Measurements from ENCODE around the gene FARSA. TPM values are rescaled to one million over a fixed set of nuclear protein-coding genes. Genes with fewer than 3 reads are reported as not detected.
"Not testable (repeated sequence)": the region's sequence is repeated elsewhere in the genome, so short reads cannot be mapped to it uniquely, and the experiment has no call there.

FARSA gene
- polyA plus RNA-seq, 4 donors, result 32.4 to 74.4 (median 48.9) TPM

DNA sequence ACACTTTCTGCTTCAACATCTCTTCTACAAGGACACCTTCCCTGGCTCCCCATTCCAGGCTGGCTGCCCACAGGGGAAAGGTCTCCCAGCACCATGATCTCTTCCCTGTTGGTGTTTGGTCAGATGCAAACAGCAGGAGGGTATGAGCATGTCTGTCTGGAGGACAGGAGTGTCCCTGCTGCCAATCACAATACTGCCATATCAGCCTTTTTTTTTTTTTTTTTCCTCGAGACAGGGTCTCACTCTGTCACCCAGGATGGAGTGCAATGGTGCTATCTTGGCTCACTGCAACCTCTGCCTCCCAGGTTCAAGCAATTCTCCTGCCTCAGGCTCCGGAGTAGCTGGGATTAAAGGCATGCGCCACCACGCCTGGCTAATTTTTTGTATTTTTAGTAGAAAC, 17.7 kb downstream of the FARSA start:
- not testable (repeated sequence) for H3K36me3 ChIP-seq (ENCODE audit: control insufficient read depth in 3 of 3, insufficient read depth in 2 of 3, low read depth in 1 of 3, low read length in 3 of 3); FAIRE-seq; DNase-seq; H3K27ac ChIP-seq (ENCODE audit: low read depth in 1 of 3, low read length in 2 of 3); H3K9me3 ChIP-seq (ENCODE audit: control insufficient read depth in 2 of 2, insufficient read depth in 1 of 2, low read depth in 1 of 2, low read length in 1 of 2); H3K4me3 ChIP-seq (ENCODE audit: low read depth in 1 of 3, low read length in 3 of 3)
- WGBS, 3 donors, result 75 to 87% (median 77%) methylated on average over 4 of the region's 4 CpGs
- Histone ChIP-seq H3K27me3 (ENCODE audit: control insufficient read depth in 3 of 3, insufficient read depth in 3 of 3, low read length in 3 of 3) (peaks cover 0 to 11% (median 0%) of the 10 kb centered on the region in 3 donors), H3K4me1 (ENCODE audit: control insufficient read depth in 3 of 3, insufficient read depth in 2 of 3, low read depth in 1 of 3, low read length in 2 of 3) (peaks cover 0 to 10% (median 0%) of the 10 kb centered on the region in 3 donors)

DNA sequence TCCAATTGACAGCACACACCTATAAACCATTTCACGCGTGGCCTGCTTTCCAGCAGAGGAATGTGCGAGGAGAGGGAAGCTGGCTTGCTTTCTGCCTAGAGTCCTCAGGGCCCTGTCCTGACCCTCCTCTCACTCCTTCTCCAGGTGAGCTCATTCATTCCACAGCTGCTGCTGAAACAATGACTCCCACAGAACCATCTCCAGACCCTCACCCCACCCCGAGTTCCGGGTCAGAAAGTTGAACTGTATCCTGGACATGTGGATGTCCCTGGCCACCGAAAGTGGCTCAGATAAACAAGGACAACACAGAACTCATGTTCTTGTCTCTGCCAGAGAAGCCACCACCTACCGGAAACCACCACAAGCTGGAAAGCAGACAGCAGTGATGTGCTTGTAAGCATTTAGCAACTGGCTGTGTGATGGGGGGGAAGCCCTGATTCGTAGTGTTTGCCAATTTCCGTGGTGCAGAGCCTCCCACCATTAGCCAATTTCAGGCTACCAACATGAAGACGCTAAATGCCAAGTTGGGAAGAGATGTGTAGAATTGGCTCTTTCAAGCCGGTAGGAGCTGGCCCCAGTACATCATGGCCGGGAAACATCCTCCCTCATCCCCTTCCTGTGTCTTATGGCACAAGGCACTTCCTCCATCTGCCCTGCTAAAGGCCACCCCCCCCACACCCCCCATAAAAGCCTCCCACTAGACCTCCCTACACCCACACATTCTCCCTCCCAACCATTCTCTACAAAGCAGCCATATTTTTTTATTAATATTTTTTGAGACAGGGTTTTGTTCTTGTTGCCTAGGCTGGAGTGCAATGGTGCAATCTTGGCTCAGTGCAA, 19.4 kb downstream of the FARSA start:
- peaks cover 0 to 10% (median 0%) of the 10 kb centered on the region in 3 donors for H3K4me1 ChIP-seq (ENCODE audit: control insufficient read depth in 3 of 3, insufficient read depth in 2 of 3, low read depth in 1 of 3, low read length in 2 of 3)
- FAIRE-seq (no peak), DNase-seq (peak in 1 of 2 donors; percentile 33)
- 48 to 78% (median 71%) methylated on average over 12 of the region's 12 CpGs for WGBS, 3 donors
- H3K36me3 ChIP-seq (ENCODE audit: control insufficient read depth in 3 of 3, insufficient read depth in 2 of 3, low read depth in 1 of 3, low read length in 3 of 3), result no peaks in the 10 kb centered on the region
- H3K27me3 ChIP-seq (ENCODE audit: control insufficient read depth in 3 of 3, insufficient read depth in 3 of 3, low read length in 3 of 3), result peaks cover 0 to 11% (median 0%) of the 10 kb centered on the region in 3 donors
- no peaks in the 10 kb centered on the region for H3K9me3 ChIP-seq (ENCODE audit: control insufficient read depth in 2 of 2, insufficient read depth in 1 of 2, low read depth in 1 of 2, low read length in 1 of 2)
- H3K4me3 ChIP-seq (ENCODE audit: low read depth in 1 of 3, low read length in 3 of 3), result no peak overlapping the region
- peak overlapping the region in 2 of 3 donors; percentile 65 to 80 for H3K27ac ChIP-seq (ENCODE audit: low read depth in 1 of 3, low read length in 2 of 3)

GRCh38 chr19:12913011-12913561, 20.4 kb downstream of the FARSA start:
- Histone ChIP-seq H3K27me3 (ENCODE audit: control insufficient read depth in 3 of 3, insufficient read depth in 3 of 3, low read length in 3 of 3) (peaks cover 0 to 11% (median 0%) of the 10 kb centered on the region in 3 donors), H3K36me3 (ENCODE audit: control insufficient read depth in 3 of 3, insufficient read depth in 2 of 3, low read depth in 1 of 3, low read length in 3 of 3) (no peaks in the 10 kb centered on the region), H3K4me3 (ENCODE audit: low read depth in 1 of 3, low read length in 3 of 3) (no peak overlapping the region), H3K9me3 (ENCODE audit: control insufficient read depth in 2 of 2, insufficient read depth in 1 of 2, low read depth in 1 of 2, low read length in 1 of 2) (no peaks in the 10 kb centered on the region), H3K4me1 (ENCODE audit: control insufficient read depth in 3 of 3, insufficient read depth in 2 of 3, low read depth in 1 of 3, low read length in 2 of 3) (peaks cover 0 to 10% (median 0%) of the 10 kb centered on the region in 3 donors), H3K27ac (ENCODE audit: low read depth in 1 of 3, low read length in 2 of 3) (peak overlapping the region in 2 of 3 donors; percentile 65 to 80)
- WGBS, 3 donors, result 22 to 25% (median 23%) methylated on average over 22 of the region's 22 CpGs
- DNase-seq, result peak; percentile 26 to 53
- FAIRE-seq, result no peak

- Histone ChIP-seq H3K27ac (ENCODE audit: low read depth in 1 of 3, low read length in 2 of 3) (peak overlapping the region in 2 of 3 donors; percentile 65 to 80), H3K4me3 (ENCODE audit: low read depth in 1 of 3, low read length in 3 of 3) (no peak overlapping the region), H3K27me3 (ENCODE audit: control insufficient read depth in 3 of 3, insufficient read depth in 3 of 3, low read length in 3 of 3) (peaks cover 0 to 11% (median 0%) of the 10 kb centered on the region in 3 donors), H3K36me3 (ENCODE audit: control insufficient read depth in 3 of 3, insufficient read depth in 2 of 3, low read depth in 1 of 3, low read length in 3 of 3) (no peaks in the 10 kb centered on the region), H3K9me3 (ENCODE audit: control insufficient read depth in 2 of 2, insufficient read depth in 1 of 2, low read depth in 1 of 2, low read length in 1 of 2) (no peaks in the 10 kb centered on the region), H3K4me1 (ENCODE audit: control insufficient read depth in 3 of 3, insufficient read depth in 2 of 3, low read depth in 1 of 3, low read length in 2 of 3) (peaks cover 0 to 10% (median 0%) of the 10 kb centered on the region in 3 donors)
- FAIRE-seq (no peak), DNase-seq (no peak)
- WGBS, 3 donors, result 36 to 49% (median 36%) methylated on average over 4 of the region's 4 CpGs
Measured at GRCh38 chr19:12912571-12912970, 20.9 kb downstream of the FARSA start.

DNA sequence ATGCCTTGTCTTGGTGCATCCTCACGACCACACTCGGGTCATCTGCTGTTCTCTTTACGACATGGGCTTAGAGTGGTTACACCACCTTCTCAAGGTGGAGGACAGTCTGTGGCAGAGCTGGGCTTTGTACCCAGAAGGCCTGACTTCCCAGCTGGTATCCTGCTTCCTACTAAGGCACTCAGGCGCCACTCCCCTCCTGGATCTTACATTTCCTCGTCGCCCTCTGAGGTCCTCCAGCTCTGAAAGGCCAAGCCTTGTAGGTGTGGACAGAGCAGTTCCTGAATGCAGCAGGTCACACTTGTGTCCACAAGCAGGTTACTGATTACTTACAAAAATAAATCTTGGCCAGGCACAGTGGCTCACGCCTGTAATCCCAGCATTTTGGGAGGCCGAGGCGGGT, 26.3 kb downstream of the FARSA start:
- no peaks in the 10 kb centered on the region for H3K9me3 ChIP-seq (ENCODE audit: control insufficient read depth in 2 of 2, insufficient read depth in 1 of 2, low read depth in 1 of 2, low read length in 1 of 2)
- no peak overlapping the region for H3K27ac ChIP-seq (ENCODE audit: low read depth in 1 of 3, low read length in 2 of 3)
- H3K36me3 ChIP-seq (ENCODE audit: control insufficient read depth in 3 of 3, insufficient read depth in 2 of 3, low read depth in 1 of 3, low read length in 3 of 3), result peaks cover 0 to 3% (median 0%) of the 10 kb centered on the region in 3 donors
- DNase-seq (no peak), FAIRE-seq (no peak)
- H3K27me3 ChIP-seq (ENCODE audit: control insufficient read depth in 3 of 3, insufficient read depth in 3 of 3, low read length in 3 of 3), result no peaks in the 10 kb centered on the region
- 77 to 89% (median 87%) methylated on average over 9 of the region's 9 CpGs for WGBS, 3 donors
- H3K4me3 ChIP-seq (ENCODE audit: low read depth in 1 of 3, low read length in 3 of 3), result no peak overlapping the region
- no peaks in the 10 kb centered on the region for H3K4me1 ChIP-seq (ENCODE audit: control insufficient read depth in 3 of 3, insufficient read depth in 2 of 3, low read depth in 1 of 3, low read length in 2 of 3)

DNA sequence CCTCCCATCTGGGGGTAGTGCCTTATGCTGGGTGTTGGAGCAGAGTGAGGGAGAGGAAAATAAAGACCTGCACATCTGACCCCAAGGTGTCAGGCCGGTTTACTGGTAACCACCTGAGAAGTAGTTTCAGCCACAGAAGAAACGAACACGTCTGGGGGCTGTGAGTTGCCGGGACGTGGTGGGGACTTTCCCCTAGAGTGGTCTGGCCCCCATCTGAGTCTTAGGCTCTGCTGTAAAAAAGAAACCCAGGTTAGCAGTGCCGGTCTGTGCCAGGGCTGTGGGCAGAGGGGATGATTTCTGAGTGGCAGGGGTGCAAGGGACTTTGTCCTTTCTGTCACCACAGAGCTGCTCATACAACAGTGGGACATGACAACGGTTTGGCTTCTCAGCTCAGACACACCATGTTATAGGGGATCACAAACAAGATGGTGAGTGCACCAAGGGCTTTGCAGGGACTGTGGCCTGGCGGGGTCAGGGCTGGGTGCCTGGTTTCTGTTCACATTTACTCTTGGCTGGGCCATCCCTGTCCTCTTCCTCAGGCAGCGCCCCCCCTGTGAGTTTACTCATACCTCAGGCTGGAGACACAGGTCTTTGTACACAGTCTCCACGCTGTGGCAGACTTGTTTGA, 33.5 kb downstream of the FARSA start:
- WGBS, 3 donors, result 70 to 79% (median 77%) methylated on average over 10 of the region's 10 CpGs
- Histone ChIP-seq H3K4me3 (ENCODE audit: low read depth in 1 of 3, low read length in 3 of 3) (no peak overlapping the region), H3K27ac (ENCODE audit: low read depth in 1 of 3, low read length in 2 of 3) (peak overlapping the region in 1 of 3 donors; percentile 66), H3K27me3 (ENCODE audit: control insufficient read depth in 3 of 3, insufficient read depth in 3 of 3, low read length in 3 of 3) (no peaks in the 10 kb centered on the region), H3K4me1 (ENCODE audit: control insufficient read depth in 3 of 3, insufficient read depth in 2 of 3, low read depth in 1 of 3, low read length in 2 of 3) (no peaks in the 10 kb centered on the region), H3K9me3 (ENCODE audit: control insufficient read depth in 2 of 2, insufficient read depth in 1 of 2, low read depth in 1 of 2, low read length in 1 of 2) (no peaks in the 10 kb centered on the region), H3K36me3 (ENCODE audit: control insufficient read depth in 3 of 3, insufficient read depth in 2 of 3, low read depth in 1 of 3, low read length in 3 of 3) (peaks cover 0 to 48% (median 0%) of the 10 kb centered on the region in 3 donors)
- FAIRE-seq (no peak), DNase-seq (no peak)

GRCh38 chr19:12896460-12896859, 37.1 kb downstream of the FARSA start:
- H3K27ac ChIP-seq (ENCODE audit: low read depth in 1 of 3, low read length in 2 of 3), result no peak overlapping the region
- DNase-seq (no peak), FAIRE-seq (no peak)
- peaks cover 0 to 3% (median 0%) of the 10 kb centered on the region in 3 donors for H3K4me1 ChIP-seq (ENCODE audit: control insufficient read depth in 3 of 3, insufficient read depth in 2 of 3, low read depth in 1 of 3, low read length in 2 of 3)
- no peaks in the 10 kb centered on the region for H3K9me3 ChIP-seq (ENCODE audit: control insufficient read depth in 2 of 2, insufficient read depth in 1 of 2, low read depth in 1 of 2, low read length in 1 of 2)
- 96 to 99% (median 98%) methylated on average over 17 of the region's 17 CpGs for WGBS, 3 donors
- no peaks in the 10 kb centered on the region for H3K27me3 ChIP-seq (ENCODE audit: control insufficient read depth in 3 of 3, insufficient read depth in 3 of 3, low read length in 3 of 3)
- no peak overlapping the region for H3K4me3 ChIP-seq (ENCODE audit: low read depth in 1 of 3, low read length in 3 of 3)
- peaks cover 0 to 62% (median 0%) of the 10 kb centered on the region in 3 donors for H3K36me3 ChIP-seq (ENCODE audit: control insufficient read depth in 3 of 3, insufficient read depth in 2 of 3, low read depth in 1 of 3, low read length in 3 of 3)

DNA sequence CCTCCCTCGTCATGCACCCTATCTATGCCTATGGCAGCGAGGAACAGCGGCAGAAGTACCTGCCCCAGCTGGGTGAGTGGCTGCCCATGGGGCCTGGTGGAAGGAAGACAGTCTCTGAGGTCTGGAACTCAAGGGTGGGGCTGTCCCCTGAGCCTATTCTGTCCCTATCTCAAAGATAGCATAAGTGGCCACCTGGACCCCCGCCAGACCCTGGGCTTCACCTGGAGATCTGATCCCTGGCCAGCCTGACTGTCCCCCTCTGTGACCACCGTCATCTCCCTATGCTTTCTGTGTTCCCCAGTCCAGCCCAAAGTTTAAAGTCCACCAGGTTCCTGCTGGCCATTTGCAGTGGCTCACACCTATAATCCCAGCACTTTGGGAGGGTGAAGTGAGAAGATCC, 39.9 kb downstream of the FARSA start:
- Histone ChIP-seq H3K4me1 (ENCODE audit: control insufficient read depth in 3 of 3, insufficient read depth in 2 of 3, low read depth in 1 of 3, low read length in 2 of 3) (peaks cover 0 to 5% (median 3%) of the 10 kb centered on the region in 3 donors), H3K27me3 (ENCODE audit: control insufficient read depth in 3 of 3, insufficient read depth in 3 of 3, low read length in 3 of 3) (no peaks in the 10 kb centered on the region), H3K9me3 (ENCODE audit: control insufficient read depth in 2 of 2, insufficient read depth in 1 of 2, low read depth in 1 of 2, low read length in 1 of 2) (no peaks in the 10 kb centered on the region), H3K4me3 (ENCODE audit: low read depth in 1 of 3, low read length in 3 of 3) (no peak overlapping the region), H3K36me3 (ENCODE audit: control insufficient read depth in 3 of 3, insufficient read depth in 2 of 3, low read depth in 1 of 3, low read length in 3 of 3) (peaks cover 0 to 48% (median 0%) of the 10 kb centered on the region in 3 donors), H3K27ac (ENCODE audit: low read depth in 1 of 3, low read length in 2 of 3) (no peak overlapping the region)
- 89 to 95% (median 90%) methylated on average over 5 of the region's 5 CpGs for WGBS, 3 donors
- DNase-seq (no peak), FAIRE-seq (no peak)

Measured in small intestine (tissue), 7 donors.